Stimulated activated CD8-positive, alpha-beta memory T cell treated with anti-CD3 and anti-CD28 coated beads, Interleukin-7, amount 100 ng/mL, for 4 hours (primary cell): ENCODE data around the gene ZFP36L1.
"Not testable (repeated sequence)": the region's sequence is repeated elsewhere in the genome, so short reads cannot be mapped to it uniquely, and the experiment has no call there.

Experiments used
- DNase-seq, 2 donors: peaks; one replicate each; pipeline ENCODE4 v3.0.0-alpha.2; 2020; ENCODE audit warnings: low read depth in 2 of 2

The ZFP36L1 gene

DNA sequence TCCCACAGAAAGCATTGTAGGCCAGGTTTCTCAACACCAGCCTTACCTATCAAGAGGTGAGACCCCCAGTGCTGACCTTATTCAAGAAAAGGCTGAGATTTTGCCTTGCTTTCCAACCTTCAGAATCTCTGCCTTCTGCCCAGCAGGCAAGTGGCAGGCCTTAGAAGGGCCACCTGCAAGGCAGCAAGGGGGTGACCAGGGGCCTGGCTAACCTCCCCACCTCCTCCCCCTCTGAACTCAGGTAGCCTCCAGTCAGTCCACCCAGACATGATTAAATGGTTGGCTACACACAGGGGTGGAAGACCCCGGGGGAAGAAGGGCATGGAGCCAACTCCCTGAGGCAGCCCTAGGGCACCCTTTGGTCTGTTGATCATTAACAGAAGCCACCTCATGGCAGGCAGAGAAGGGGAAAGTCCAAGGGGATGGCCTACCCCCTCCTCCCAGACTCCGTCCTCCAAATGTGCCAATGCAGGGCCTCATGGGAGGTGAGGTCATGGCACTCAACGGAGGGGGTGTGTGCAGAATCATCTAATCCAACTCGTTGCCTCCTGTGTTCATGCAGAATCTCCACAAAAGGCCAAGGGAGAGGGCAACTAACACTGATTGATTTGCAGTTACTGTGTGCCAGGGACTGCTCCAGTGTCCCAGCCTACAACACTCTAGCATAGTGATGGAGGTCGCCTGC lies 8.5 kb downstream of the ZFP36L1 start:
- DNase-seq, result no peak

DNA sequence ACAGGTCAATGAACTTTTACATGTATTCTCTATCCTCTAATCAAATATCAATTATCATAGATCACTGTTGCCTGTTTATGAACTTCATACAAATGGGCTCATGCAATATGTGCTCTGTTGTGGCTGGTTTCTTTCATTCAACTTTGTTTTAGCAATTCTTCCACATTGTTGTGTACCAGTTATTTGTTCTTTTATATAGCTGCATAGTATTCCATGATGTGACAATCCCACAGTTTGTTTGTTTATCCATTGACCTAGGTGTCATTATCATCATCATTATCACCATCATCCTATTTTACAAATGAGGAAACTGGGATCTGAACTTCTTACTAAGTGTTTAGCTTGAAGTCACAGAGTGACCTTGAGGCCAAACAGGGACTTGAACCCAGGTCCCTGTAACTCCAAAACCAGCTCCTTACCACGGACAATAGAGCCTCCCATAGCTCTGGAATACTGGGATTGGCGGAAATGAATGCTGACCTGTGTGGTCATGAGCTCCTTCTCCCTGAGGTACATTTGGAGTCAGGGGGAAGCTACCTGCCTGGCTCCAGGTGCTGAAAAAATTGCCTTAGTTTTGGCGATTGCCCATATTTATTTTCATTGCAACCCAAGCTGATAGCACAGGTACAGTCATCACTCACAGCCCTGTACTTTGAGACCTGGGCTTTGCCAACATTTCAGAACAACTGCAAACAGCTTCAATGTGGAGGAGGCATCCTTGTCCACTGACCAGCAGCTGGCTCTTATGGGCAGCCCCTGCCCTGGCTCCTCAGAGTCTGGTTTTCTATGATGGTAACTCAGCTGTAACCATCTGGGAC lies 9.2 kb downstream of the ZFP36L1 start:
- no peak for DNase-seq

DNA sequence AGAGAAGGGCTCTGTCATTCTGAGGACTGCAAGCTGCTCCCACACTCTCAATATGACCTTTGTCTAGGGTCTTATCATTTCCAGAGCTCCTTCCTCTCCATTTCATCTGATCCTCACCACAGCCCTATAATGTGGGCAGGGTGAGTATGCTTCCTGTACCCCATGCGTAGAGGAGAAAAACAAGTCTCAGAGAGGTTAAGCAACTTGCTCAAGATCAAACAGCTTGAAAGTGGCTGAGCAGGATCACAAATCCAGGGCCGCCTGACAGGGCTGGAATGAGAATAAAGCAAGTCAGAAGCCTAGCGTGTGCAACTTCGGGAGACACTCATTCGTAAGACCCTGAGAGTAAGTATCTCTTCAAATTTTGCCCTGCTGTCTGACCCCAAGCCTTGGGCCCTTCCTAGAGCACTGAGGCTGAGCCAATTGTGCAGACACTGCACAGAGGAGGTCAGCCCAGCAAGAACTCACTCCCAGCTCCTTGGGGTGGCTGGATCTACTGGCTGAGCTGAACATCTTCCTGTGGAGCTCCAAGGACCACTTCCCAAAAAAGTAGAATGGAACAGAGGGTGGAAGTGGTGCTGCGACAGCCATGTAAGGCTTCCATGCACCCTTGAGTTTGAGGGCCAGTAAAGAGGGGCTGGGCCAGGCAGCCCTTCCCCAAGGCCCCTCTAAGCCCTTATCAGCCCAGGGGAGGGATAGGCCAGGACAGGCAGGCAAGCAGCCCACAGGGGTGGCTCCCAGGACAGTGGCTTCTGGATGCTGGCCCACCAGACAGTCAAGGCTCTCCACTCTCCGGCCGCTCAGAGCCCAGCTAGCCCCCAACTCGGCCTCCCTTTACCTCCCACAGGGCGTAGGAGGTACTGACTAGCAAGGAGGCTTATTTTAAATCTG lies 10.5 kb downstream of the ZFP36L1 start:
- no peak for DNase-seq

DNA sequence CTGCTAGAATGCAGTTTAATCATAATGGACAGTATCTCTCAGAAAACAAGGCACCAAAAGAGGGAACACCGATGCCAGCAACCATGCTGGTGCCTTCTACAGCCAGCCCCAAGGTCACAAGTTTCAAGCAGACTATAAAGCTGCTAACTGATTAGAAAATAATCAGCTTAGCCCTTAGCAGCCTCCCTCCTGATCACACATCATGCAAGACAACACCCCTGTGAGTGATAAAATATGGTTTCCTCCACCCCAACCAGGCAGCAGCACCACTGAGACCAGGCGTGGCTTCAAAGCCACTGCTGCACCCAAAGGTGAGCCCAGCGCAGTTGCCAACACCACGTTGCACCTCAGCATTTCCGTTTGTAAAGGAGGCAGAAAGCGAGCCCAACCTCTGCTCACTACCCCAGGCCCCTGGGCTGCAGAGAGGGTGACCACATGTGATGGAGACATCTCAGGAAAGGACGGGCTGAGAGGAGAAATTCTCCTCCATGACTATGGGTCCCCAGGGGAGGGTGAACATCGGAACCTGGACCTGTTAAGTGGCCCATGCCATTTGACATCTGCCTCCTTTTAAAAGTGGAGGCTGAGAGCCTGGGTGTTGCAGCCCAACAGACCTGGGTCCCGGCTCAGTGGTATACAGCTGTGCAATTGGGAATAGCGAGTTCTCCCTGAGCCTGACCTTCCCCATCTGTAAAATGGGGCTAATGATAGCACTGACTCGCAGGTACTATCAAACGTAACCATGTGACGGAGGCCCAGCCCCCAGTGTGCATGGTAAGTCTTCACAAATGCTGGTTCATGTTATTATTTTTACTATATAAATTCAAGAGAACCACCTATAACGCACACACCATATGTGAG lies 11.5 kb downstream of the ZFP36L1 start:
- DNase-seq, result peak in 1 of 2 donors; percentile 43

DNA sequence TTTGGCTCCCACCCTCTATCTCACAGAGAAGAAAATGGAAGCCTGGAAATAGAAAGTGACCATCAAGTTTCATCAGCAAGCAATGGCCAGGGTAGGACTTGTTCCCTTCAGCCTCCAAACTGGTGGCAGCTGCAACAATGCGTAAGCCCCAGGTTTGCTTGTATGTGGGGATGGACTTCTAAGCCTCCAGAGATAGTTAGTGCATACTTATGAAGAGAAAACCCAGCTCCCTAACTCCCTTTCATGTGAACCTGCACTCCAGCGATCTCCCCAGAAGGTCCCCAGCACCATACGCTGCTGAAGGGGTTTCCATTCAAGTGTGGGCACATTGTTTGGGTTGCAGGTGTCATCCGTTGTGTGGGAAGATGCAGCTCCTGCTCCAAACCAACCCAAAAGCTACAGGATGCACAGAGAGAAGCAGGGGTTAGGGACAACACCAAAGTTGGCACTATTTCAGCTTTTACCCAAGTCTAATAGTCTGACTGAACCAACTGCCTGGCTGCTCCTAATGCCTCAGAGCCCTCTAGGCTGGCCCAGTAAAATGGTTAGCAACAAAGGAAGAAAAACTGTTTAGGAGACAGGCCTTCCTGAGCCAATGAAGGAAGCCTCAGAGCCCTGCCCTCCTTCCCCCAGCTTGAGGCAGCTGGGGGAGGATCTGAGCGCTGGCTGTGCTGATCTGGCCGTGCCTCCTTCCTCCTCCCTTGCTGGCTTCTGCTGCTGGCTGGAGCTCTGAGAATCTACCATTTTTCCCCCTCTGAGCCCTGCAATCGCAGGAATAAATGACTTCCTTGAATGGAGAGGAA lies 12.3 kb downstream of the ZFP36L1 start:
- no peak for DNase-seq

DNA sequence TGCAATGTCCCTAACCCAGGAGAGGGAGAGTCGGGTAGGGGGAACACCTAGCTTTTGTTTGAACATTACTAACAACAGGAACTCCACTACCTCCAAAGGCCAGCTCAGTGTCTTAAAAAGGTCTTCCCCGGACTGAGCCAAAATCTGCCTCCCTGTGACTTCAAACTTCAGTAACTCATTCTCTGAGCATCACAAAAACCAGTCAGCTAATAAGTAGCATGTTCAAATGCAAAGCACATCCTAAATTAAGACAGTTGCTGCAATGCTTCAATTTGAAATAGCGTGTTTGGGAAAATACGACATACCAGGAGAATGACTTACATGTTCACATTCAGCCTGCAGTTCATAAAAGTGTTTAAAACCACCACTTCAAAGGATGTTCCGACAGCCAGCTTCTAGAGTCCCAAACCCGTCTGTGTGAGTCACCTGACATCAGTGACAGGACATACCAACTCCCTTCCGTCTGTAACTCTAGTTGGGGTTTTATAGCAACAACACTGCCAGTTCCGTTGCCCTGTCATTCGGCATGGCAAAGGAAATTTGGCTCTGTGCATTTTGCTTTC lies 13.0 kb downstream of the ZFP36L1 start:
- DNase-seq, result peak in 1 of 2 donors; percentile 37

DNA sequence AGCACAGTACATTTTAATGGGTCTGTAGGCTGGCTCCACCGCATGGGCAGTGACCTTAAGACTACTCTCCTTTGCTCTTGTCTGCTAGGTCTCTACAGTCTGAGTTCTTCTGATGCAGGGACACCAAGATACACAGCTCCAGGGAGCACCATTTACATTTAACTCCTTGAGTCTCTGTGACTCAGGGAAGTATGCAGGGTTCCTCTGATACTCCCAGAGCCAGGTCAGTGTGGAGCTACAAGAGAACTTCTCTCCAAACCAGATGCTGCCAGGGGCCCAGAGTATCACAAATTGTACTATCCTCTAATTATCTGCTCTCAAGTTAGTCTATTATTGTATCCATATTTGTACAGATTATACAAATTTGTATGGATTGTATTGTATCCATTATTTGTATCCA lies 15.2 kb downstream of the ZFP36L1 start:
- no peak for DNase-seq

DNA sequence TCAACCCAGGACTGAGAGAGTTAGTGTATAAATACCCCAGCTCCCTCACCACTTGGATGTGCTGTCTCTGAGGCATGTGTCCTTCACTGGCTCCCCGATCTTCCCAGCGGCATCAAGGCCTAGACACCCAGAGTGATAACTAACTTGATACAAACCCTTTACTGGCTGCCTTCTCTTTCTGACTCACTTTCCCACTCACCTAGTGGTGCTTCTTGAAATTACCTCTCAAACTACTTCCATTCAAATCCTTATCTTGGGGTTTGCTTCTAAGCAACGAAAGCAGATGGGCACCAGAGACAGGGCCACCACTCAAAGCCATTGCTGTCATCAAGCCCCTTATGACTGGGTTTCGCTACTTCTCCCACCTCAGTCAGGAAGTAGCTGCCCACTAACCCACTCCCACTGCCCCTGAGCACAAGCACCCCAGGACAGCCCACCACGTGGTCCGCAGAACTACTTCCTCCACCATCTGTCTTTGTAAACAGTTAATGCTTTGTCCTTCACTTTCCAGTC lies 17.2 kb downstream of the ZFP36L1 start:
- DNase-seq, result no peak

DNA sequence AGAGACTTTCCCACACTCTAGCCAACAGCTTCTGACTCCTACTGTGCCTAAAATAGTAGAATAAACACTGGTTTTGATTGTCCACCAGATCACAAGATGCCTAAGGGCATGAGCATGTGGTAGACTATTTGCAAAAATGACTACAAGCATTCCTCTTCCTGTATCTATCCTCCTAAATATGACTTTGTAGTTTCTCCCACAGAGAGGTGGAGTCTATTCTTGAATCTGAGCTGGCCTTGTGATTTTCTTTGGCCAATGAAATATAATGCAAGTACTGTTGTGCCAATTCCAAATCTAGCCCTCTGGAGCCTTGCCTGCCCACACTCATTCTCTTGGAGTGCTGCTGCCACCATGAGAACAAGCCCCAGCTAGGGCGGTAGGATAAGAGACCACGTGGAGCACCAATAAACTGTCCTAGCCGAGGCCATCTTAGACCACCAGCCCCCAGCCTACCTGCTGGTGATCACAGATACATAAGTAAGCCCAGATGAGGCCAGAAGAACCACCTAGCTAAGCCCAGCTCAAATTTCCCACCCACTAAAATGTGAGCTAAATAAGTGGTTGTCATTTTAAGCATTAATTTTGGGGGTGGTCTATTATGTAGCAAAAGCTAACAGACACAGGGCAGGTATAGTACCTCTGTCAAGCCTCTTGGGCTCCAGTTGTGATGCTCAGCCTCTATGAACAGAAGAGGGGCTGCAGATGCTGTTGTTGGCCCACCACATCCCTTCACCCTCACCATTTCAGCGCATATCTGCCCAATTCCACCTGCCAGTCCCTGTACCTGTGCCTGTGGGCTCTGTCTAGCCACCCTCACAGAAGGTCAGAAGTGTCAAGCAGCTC lies 17.9 kb downstream of the ZFP36L1 start:
- no peak for DNase-seq

DNA sequence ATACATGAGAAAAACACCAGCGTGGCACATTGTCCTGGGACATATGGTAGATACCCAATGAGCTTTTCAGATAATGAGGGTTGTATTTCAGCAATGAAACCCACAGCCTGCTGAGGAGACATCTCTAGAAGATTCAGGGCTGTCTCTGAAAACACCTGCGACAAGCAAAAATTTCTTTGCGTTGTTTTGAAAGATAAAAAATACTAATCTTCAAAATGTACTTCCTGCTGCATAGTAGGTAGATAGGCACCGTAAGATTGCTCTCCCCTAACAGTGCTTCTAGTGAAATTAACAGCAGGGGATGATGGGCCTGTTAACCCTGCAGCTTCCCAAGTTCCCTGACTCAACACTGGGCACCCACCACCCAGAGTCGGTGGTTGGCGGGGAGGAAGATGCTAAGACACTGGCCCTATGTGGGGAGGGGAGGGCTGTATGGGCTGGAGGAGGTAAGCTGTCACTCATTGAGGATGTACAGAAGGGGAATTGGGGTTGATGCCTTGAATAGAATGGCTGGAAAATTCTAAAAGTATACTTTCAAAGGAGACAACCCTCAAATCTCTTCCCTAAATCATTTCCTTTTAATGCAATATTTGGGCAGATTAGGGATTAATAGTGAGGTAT lies 20.0 kb downstream of the ZFP36L1 start:
- no peak for DNase-seq

DNA sequence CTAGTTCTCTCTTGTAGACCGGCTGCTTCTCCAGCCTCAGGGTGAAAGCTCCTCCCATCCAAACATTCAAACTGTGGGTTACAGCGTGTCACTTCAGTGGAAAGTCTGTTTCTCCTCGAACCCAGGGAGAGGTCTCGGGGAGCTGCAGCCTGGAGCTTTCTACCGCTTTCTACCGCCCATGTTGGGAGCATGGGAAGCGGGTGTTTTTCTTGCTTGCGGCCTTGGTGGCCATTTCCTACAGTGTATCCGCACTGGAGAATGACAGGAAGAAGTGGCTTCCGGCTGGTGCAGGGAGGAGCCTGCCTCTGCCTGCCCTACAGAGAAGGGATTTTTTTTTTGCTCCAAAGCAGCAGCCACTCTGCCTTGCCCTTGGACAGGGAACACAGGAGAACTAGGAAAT lies 21.2 kb downstream of the ZFP36L1 start:
- DNase-seq, result no peak

DNA sequence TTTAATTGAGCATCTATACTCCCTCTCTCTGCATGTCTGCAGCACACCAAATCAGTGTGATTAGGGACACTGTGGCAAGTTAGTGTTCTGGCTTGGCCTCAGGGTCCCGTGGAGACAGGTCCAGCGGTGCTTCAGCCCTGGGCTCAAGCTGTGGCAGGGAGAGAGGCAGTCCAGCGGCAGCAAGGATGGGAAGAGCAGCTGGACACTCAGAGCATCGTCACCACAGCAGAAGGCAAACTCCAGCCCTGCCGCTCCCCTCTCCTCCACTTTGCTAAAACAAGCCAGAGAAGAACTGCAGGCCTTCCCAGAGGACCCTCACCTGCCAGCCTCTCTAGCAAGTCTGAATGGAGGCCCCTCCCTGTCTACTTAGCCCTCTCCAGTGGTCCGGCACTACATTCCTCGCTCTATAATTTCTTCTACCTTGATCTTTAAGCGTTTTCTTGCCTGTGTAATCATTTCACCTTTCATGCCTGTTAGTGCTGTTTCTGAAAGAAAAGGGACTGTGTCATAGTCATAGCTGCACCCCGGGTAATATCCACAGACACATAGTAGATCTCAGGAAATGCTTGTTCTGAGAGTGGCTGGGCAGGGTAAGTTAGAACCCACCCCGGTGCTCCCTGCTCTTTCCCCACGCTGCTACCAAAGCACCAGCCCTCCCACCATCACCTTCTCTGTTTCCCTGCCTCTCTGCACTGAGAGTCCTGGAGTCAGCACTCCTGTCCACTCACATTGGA lies 22.1 kb downstream of the ZFP36L1 start:
- DNase-seq, result no peak

DNA sequence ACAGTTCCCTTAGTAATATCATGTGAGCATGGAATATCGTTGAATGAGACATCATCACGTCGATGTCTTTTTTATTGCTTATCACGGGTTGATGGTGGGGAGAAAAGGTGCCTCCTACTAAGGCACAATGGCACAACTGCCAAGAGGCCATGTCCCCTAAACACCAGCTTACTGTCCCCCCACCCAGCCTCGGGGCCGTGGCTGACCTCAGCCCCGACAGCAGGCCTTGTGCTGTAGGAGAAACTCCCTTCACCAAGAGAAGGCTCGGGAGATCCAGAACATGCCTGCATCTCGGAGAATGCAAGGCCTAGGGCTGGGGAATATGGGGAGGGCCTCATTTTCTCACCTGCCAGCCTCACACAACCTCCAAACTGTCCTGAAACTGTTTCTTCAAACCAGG lies 22.8 kb downstream of the ZFP36L1 start:
- DNase-seq, result no peak

DNA sequence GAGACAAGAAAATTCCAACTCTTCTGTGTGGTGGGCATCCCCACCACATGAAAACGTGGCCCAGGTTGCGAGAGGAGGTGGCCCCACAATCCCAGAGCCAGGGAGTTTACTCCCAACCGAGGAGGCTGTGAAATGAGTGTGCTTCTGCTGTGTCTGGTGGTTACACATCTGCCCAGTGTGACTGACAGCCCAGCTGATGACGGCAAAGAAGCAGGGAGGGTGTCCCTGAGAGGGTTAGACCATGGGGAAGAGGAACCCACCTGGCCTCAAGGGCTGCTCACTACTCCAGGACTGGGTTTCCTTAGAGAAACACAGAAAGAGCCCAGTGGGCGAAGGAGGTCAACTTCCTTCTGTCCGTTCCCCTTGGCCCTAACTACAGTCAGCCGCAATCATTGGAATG lies 24.6 kb downstream of the ZFP36L1 start:
- no peak for DNase-seq

DNA sequence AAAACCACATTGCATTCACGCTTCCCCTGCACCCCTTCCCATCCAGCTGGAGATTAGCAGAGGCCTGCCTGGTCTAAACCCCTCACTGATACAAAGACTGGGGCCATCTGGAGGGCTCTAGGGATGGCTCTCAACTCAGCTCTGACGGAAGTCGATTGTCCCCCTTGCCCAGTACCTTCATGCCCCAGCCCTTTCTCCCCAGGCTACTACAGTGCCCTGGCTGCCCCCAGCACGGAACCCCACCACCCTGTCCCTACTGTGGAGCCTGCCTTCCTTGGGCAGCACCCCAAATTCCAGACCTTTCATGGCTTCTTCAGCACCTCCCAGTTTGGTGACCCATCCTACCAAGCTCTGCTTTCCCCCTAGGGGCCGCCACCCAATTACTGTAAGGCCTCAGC lies 25.6 kb downstream of the ZFP36L1 start:
- DNase-seq, result no peak

DNA sequence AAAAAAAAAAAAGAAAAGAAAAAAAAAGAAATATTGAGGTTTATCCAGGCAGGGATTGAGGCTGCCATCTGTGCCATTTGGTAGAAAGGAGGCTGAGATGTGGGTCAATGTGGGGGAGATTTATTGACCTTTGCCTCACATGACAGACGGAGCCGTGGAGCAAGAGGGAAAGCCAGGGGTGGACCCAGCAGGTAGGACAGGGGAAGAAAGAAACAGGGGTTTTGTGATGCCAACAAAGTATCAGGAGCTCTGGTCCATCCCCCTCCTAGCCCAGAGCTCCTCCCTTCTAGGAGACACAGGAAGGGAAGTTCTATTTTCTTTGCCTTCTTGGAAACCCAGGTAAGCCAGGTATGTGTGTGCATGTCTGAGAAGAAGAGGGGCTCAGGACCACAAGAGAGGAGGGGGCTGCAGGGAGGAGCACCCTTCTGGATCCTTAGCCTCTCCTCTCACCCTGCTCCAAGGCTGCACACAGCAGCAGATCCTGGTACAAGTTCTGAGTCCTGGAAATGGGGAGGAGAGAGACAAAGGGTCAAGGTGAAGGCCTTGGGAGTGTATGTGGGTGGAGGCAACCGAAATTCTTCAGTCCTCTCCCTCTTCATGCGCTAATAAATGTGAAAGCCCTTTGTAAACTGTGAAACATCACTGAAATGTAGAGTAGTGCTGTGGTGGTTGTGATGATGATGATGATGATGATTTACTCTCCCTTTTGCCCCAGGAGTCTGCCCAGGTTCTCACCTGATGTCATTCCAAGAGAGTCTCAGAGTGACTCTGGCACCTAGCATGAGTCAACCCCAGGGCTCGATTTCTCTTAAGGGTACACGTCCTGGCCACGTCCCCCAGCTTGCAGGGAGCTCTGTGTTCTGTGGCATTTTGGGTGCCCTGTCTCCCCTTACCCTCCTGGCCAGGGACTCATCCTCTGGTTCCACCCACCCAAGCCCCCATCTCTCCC lies 26.3 kb downstream of the ZFP36L1 start:
- DNase-seq, result no peak

DNA sequence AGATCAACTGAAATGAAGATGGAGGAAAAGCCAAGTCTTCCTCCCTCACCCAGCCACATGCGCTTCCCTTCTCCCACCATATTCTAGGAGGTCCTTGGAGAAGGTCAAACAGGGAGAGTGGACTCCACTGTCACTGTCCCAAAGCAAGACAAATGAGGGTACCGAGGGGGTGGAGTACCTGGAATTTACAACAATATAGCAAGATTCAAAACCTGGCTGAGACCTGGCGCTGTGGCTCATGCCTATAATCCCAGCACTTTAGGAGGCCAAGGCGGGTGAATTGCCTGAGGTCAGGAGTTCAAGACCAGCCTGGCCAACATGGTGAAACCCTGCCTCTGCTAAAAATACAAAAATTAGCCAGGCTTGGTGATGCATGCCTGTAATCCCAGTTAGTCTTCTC lies 29.0 kb downstream of the ZFP36L1 start:
- not testable (repeated sequence) for DNase-seq
